Erythroblast (primary cell): ENCODE data around the gene PC.

Source experiments
- GATA1 ChIP-seq: IDR thresholded peaks from 2 replicates; pipeline ENCODE4 v1.6.1; 2011; ENCODE audit warnings: low read depth, mild to moderate bottlenecking, control low read depth, low read length, moderate library complexity
- POLR2A ChIP-seq: IDR thresholded peaks from 2 replicates; pipeline ENCODE4 v1.6.1; 2011; ENCODE audit warnings: mild to moderate bottlenecking, low read length

- no peak for TF ChIP-seq POLR2A
- TF ChIP-seq GATA1, result no peak
Observed at GRCh38 chr11:66996609-66997273, 38.6 kb upstream of the PC start.
